Stimulated activated CD8-positive, alpha-beta memory T cell treated with anti-CD3 and anti-CD28 coated beads, Interleukin-12 subunit alpha, Interleukin-12 subunit beta, amount 100 ng/mL, for 4 hours (primary cell): ENCODE results near the gene COL4A3.
"Not testable (repeated sequence)": the region's sequence is repeated elsewhere in the genome, so short reads cannot be mapped to it uniquely, and the experiment has no call there.

Experiments used
- DNase-seq: peaks from one replicate; pipeline ENCODE4 v3.0.0-alpha.2; 2020; ENCODE audit warnings: low read depth

COL4A3 gene

GRCh38 chr2:227206406-227206805 lies 42.0 kb downstream of the COL4A3 start:
- no peak for DNase-seq

GRCh38 chr2:227207573-227207972 lies 43.1 kb downstream of the COL4A3 start:
- DNase-seq, result no peak

GRCh38 chr2:227214622-227215041 lies 50.2 kb downstream of the COL4A3 start:
- DNase-seq, result no peak

GRCh38 chr2:227219312-227220105 lies 55.1 kb downstream of the COL4A3 start:
- DNase-seq, result no peak

GRCh38 chr2:227221120-227221519 lies 56.7 kb downstream of the COL4A3 start:
- no peak for DNase-seq

- no peak for DNase-seq
These were observed 57.9 kb downstream of the COL4A3 start for GRCh38 chr2:227222292-227222691.

GRCh38 chr2:227225641-227226040 lies 61.2 kb downstream of the COL4A3 start:
- DNase-seq, result not testable (repeated sequence)

- DNase-seq, result no peak
These were observed 63.7 kb downstream of the COL4A3 start for GRCh38 chr2:227228061-227228667.

- DNase-seq, result no peak
These were observed 65.7 kb downstream of the COL4A3 start for GRCh38 chr2:227230151-227230550.

GRCh38 chr2:227234429-227234828 lies 70.0 kb downstream of the COL4A3 start:
- DNase-seq, result no peak

- no peak for DNase-seq
These were observed 73.4 kb downstream of the COL4A3 start for GRCh38 chr2:227237786-227238185.

GRCh38 chr2:227238238-227239237 lies 74.1 kb downstream of the COL4A3 start:
- peak; percentile 14 for DNase-seq

- no peak for DNase-seq
These were observed 76.6 kb downstream of the COL4A3 start for GRCh38 chr2:227241005-227241404.

GRCh38 chr2:227248876-227249275 lies 84.5 kb downstream of the COL4A3 start:
- no peak for DNase-seq

GRCh38 chr2:227252831-227253230 lies 88.4 kb downstream of the COL4A3 start:
- no peak for DNase-seq

- DNase-seq, result no peak
These were observed 92.2 kb downstream of the COL4A3 start for GRCh38 chr2:227256605-227257004.

GRCh38 chr2:227257820-227258219 lies 93.4 kb downstream of the COL4A3 start:
- DNase-seq, result no peak

- DNase-seq, result no peak
These were observed 95.6 kb downstream of the COL4A3 start for GRCh38 chr2:227260041-227260440.

- no peak for DNase-seq
These were observed 103.1 kb downstream of the COL4A3 start for GRCh38 chr2:227267410-227268115.

GRCh38 chr2:227280895-227281294 lies 116.5 kb downstream of the COL4A3 start:
- no peak for DNase-seq

GRCh38 chr2:227285741-227286236 lies 121.4 kb downstream of the COL4A3 start:
- DNase-seq, result no peak

- no peak for DNase-seq
These were observed 123.3 kb downstream of the COL4A3 start for GRCh38 chr2:227287771-227288170.
